HL-60 (cell line): Measurements from ENCODE around the gene SSPN.

ENCODE experiments used
- CTCF ChIP-seq: IDR thresholded peaks from one replicate; pipeline ENCODE4 v1.5.1; 2011; ENCODE audit warnings: low read length, control low read depth, inconsistent platforms; ENCODE audit not compliant: insufficient read depth
- POLR2AphosphoS5 ChIP-seq: IDR thresholded peaks from 2 replicates; pipeline ENCODE4 v1.6.1; 2012; ENCODE audit warnings: low read depth
- REST ChIP-seq: IDR thresholded peaks from 2 replicates; pipeline ENCODE4 v1.6.1; 2012; ENCODE audit warnings: low read depth; ENCODE audit not compliant: insufficient replicate concordance
- SPI1 ChIP-seq: IDR thresholded peaks from 2 replicates; pipeline ENCODE4 v1.6.1; 2012; ENCODE audit warnings: low read depth, mild to moderate bottlenecking, borderline replicate concordance

- TF ChIP-seq CTCF (no peak), REST (no peak), POLR2AphosphoS5 (no peak), SPI1 (peak; percentile 73)
Observed at GRCh38 chr12:26156201-26156871, 39.0 kb upstream of the SSPN start.
